T-helper 1 cell (primary cell): ENCODE data around the gene KIFC3.
"Not testable (repeated sequence)": the region's sequence is repeated elsewhere in the genome, so short reads cannot be mapped to it uniquely, and the experiment has no call there.

Experiments used
- DNase-seq, 5 donors: peaks; one replicate each; pipeline ENCODE4 v3.0.0-alpha.2; 2012 to 2020

KIFC3 gene

GRCh38 chr16:57736419-57737351, 65.6 kb downstream of the KIFC3 start:
- DNase-seq: peak in 3 of 5 donors; percentile 36 to 46 (median 45)

GRCh38 chr16:57735755-57736418, 66.4 kb downstream of the KIFC3 start, which contains the start of gene KATNB1:
Gene KATNB1, plus strand, starts transcription at chr16:57735770. Its CDS starts 1,474 bp downstream, at chr16:57737244.
- no peak for DNase-seq

- DNase-seq: peak; percentile 94 to 100 (median 96)
Measured at GRCh38 chr16:57734925-57735754, 67.2 kb downstream of the KIFC3 start.

- DNase-seq: no peak
Measured at GRCh38 chr16:57734308-57734924, 67.9 kb downstream of the KIFC3 start.

GRCh38 chr16:57732714-57733113, 69.6 kb downstream of the KIFC3 start:
- no peak for DNase-seq

GRCh38 chr16:57732037-57732436, 70.3 kb downstream of the KIFC3 start:
- no peak for DNase-seq

- no peak for DNase-seq
Measured at GRCh38 chr16:57730771-57731730, 71.2 kb downstream of the KIFC3 start.

- DNase-seq: not testable (repeated sequence)
Measured at GRCh38 chr16:57729852-57730251, 72.4 kb downstream of the KIFC3 start.

GRCh38 chr16:57729182-57729484, 73.2 kb downstream of the KIFC3 start:
- DNase-seq: no peak

GRCh38 chr16:57728336-57729181, 73.7 kb downstream of the KIFC3 start:
- DNase-seq: no peak

- DNase-seq: no peak
Measured at GRCh38 chr16:57727610-57728009, 74.7 kb downstream of the KIFC3 start.

GRCh38 chr16:57726433-57726947, 75.8 kb downstream of the KIFC3 start:
- DNase-seq: no peak

GRCh38 chr16:57725976-57726375, 76.3 kb downstream of the KIFC3 start:
- DNase-seq: no peak

- no peak for DNase-seq
Measured at GRCh38 chr16:57725554-57725953, 76.7 kb downstream of the KIFC3 start.

GRCh38 chr16:57725151-57725550, 77.1 kb downstream of the KIFC3 start:
- no peak for DNase-seq

- no peak for DNase-seq
Measured at GRCh38 chr16:57724531-57724930, 77.8 kb downstream of the KIFC3 start.

GRCh38 chr16:57723170-57723569, 79.1 kb downstream of the KIFC3 start:
- no peak for DNase-seq

GRCh38 chr16:57722651-57723050, 79.6 kb downstream of the KIFC3 start:
- no peak for DNase-seq

GRCh38 chr16:57722210-57722499, 80.1 kb downstream of the KIFC3 start:
- DNase-seq: no peak
